ENCODE measurements around the gene PBX2.

- TF ChIP-seq CTCF (IDR thresholded peaks at IDR 0.05; ENCODE audit: low read length) (no peak), EZH2 (optimal IDR thresholded peaks at IDR 0.05; ENCODE audit: low read depth, low read length) (no peak), EZH2phosphoT487 (IDR thresholded peaks at IDR 0.05; ENCODE audit: low read length) (no peak)
Observed at GRCh38 chr6:32146287-32146686, 43.7 kb downstream of the PBX2 start.

All from MM.1S (cell line).